ENCODE results near the gene NDOR1.
A peak's percentile ranks its signal among the peaks of the same experiment; 100 is the strongest.

Gene NDOR1

DNA sequence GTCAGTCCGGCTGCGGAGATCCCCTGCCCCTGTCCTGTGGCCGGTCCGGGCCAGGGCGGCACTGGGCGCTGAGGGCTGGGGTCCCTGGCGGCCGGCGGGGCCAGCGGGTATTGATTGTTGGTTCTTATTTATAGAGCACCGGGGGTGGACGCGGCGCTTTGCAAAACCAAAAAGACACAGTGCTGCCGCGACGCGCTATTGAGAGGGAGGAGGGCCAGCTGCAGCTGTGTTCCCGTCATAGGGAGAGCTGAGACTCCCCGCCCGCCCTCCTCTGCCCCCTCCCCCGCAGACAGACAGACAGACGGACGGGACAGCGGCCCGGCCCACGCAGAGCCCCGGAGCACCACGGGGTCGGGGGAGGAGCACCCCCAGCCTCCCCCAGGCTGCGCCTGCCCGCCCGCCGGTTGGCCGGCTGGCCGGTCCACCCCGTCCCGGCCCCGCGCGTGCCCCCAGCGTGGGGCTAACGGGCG, 38.2 kb upstream of the NDOR1 start:
- peak in 5 of 10 donors; percentile 46 to 91 (median 64) for DNase-seq
- intact Hi-C loops (cut with DNase I), result loop anchor here (5.0 kb wide), 1 partner anchor 35 kb away; no protein-coding TSS in a partner anchor

DNA sequence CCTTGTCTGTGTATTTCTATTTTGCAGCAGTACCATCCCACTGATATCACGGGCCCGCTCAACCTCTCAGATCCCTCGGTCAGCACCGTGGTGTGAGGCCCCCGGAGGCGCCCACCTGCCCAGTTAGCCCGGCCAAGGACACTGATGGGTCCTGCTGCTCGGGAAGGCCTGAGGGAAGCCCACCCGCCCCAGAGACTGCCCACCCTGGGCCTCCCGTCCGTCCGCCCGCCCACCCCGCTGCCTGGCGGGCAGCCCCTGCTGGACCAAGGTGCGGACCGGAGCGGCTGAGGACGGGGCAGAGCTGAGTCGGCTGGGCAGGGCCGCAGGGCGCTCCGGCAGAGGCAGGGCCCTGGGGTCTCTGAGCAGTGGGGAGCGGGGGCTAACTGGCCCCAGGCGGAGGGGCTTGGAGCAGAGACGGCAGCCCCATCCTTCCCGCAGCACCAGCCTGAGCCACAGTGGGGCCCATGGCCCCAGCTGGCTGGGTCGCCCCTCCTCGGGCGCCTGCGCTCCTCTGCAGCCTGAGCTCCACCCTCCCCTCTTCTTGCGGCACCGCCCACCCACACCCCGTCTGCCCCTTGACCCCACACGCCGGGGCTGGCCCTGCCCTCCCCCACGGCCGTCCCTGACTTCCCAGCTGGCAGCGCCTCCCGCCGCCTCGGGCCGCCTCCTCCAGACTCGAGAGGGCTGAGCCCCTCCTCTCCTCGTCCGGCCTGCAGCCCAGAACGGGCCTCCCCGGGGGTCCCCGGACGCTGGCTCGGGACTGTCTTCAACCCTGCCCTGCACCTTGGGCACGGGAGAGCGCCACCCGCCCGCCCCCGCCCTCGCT, 37.5 kb upstream of the NDOR1 start:
- intact Hi-C loops (cut with DNase I), result loop anchor here (5.0 kb wide), 1 partner anchor 36 kb away; no protein-coding TSS in a partner anchor
- peak in 1 of 10 donors; percentile 91 for DNase-seq

- peak in 5 of 10 donors; percentile 52 to 91 (median 57) for DNase-seq
Observed at GRCh38 chr9:137168573-137168903, 37.0 kb upstream of the NDOR1 start.

GRCh38 chr9:137168904-137169856, 36.3 kb upstream of the NDOR1 start:
- DNase-seq, result peak in 8 of 10 donors; percentile 58 to 95 (median 79)
- intact Hi-C loops (cut with DNase I), result loop anchor here (5.0 kb wide), 1 partner anchor 37 kb away; no protein-coding TSS in a partner anchor

More at GRCh38 chr9:137168573-137168903, 37.0 kb upstream of the NDOR1 start:
- intact Hi-C loops (cut with DNase I), result loop anchor here (5.0 kb wide), 1 partner anchor 36 kb away; no protein-coding TSS in a partner anchor

DNA sequence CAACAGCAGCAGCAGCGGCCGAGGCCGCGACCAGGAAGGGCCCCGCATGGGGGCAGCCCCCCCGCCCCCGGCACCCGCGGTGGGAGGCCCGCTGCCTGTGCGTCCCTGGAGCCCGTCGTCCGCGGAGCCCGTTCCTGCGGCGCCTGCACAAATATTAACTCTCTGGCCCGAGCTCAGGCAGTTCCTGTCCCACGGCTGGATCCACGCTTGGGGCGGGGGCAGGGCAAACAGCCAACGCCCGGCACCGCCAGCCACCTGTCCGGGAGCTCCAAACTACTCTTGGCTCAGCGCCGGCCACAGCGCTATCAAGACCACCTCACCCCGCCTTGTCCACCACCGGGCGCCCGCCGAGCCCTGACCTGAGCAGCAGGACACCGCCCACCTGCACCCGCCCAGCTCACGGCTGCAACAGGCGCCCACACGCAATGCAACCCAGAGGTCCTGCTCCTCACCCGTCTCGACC, 35.6 kb upstream of the NDOR1 start, which contains the start of gene LRRC26:
LRRC26 (minus strand) TSS at position 156 of the 463 bp plus-strand sequence; CDS start at position 48, 108 bp downstream.
- intact Hi-C loops (cut with DNase I), result loop anchor here (5.0 kb wide), 1 partner anchor 38 kb away; no protein-coding TSS in a partner anchor
- DNase-seq, result no peak

- intact Hi-C loops (cut with DNase I), result no loop called here
- DNase-seq, result no peak
Observed at GRCh38 chr9:137170486-137171148, 34.9 kb upstream of the NDOR1 start.

- no peak for DNase-seq
- intact Hi-C loops (cut with DNase I), result no loop called here
Observed at GRCh38 chr9:137171149-137171900, 34.2 kb upstream of the NDOR1 start.

GRCh38 chr9:137172901-137173795, 32.4 kb upstream of the NDOR1 start:
- no peak for DNase-seq
- intact Hi-C loops (cut with DNase I), result no loop called here

DNA sequence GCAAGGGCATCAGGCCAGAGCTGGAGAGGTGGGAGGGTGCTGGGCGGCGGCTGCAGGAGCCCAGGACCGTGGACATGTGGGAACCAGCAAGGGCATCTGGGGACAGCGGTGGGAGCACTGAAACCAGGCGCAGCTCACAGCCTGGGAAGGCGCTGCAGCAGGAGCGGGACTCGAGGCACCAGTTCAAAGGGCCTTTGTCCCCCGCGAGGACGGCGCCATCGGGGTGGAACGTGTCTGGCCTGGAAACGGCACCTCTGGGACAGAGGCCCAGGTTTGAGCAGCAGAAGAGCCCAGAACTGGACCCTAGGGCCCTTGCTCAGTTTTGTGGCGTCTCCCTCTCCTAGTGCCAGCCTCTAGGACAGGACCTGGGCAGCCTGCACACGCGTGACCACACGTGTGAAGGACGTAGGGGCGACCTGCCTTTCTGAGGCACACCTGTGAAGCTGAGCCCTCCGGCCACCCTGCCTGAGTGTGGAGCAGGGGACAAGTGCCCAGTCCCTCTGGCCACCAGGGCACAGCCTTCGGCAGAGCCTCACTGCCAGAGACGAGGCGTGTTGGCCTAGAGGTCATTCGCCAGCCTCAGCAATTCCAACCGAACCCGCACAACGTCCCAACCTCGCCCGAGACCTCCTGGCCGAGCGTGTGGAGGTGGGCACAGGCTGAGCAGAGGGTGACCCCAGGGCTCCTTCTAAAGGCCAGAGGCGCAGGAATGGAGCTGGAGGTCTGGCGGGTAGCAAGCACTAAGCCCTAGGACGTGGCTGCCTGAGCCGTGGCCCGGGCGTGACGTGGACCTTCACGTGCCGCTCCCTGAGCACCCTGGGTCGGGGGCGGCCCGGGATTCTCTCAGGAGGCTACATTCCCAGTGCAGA, 31.5 kb upstream of the NDOR1 start:
- DNase-seq, result no peak
- intact Hi-C loops (cut with DNase I), result no loop called here

DNA sequence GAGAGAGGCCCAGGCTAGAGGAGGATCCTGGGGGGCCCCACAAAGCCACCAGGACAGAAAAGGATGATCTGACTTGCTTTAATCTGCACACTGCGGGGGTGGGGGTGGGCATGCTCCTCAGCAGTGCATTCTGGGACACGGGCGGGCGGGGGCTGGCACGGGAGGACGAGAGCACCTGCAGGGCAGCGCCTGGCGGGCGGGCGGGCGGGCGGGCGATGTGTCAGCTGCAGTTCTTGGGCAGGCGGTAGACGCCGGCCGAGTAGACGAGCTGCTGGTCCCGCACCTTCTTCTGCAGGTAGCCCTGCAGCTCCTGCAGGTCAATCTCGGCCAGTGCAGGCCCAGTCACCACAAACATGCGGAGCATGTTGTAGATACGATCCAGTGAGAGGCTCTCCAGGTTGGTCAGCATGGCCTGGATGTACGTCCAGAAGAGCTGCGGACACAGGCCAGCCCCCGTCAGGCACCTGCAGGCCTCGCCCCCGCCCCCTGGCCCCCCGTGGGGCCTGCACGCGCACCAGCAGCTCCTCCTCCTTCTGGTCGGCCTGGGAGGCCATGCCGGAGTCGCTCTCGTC, 30.7 kb upstream of the NDOR1 start:
- no peak for DNase-seq
- intact Hi-C loops (cut with DNase I), result no loop called here

- intact Hi-C loops (cut with DNase I), result no loop called here
- DNase-seq, result no peak
Observed at GRCh38 chr9:137175345-137175961, 30.0 kb upstream of the NDOR1 start.

DNA sequence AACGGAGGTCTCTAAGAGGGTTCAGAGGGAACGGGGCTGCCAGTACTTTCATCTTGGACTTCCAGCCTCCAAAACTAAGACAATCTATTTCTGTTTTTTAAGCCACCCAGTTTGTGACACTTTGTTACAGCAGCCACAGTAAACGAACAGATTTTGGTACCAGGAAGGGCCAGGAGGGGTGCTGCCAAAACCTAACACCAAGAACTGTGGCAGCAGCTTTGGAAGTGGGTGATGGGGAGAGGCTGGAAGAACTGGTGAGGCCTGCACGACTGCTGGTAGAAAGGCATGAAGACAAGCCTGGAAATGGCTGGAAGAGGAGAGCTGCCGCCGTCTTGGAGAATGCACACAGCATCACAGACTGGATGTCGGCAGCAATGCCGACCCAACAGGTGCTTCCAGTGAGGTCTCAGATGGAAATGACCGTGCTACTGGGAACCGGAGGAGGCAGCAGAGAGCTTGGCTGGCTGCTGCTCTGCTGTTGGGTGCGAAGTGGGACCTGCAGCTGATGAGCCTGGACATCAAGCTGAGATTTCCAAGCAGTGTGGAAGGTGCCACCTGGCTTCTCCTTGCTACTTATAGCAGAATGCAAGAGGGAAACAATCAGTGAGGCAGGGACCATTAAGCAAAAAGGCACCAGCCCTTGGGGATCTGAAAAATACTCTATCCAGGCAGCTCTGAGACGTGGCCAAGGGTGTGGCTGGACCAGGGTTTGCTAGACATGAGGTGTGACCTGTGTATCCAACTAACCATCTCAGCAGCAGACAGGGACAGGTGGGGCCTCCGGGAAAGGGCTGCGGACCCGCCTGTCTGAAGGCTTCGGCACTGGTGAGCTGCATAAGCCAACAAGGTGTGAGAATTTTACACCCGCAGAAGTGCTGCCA, 29.0 kb upstream of the NDOR1 start:
- DNase-seq, result peak in 2 of 10 donors; percentile 52 to 56
- intact Hi-C loops (cut with DNase I), result no loop called here

GRCh38 chr9:137178201-137178938, 27.1 kb upstream of the NDOR1 start:
- intact Hi-C loops (cut with DNase I), result no loop called here
- DNase-seq, result no peak

DNA sequence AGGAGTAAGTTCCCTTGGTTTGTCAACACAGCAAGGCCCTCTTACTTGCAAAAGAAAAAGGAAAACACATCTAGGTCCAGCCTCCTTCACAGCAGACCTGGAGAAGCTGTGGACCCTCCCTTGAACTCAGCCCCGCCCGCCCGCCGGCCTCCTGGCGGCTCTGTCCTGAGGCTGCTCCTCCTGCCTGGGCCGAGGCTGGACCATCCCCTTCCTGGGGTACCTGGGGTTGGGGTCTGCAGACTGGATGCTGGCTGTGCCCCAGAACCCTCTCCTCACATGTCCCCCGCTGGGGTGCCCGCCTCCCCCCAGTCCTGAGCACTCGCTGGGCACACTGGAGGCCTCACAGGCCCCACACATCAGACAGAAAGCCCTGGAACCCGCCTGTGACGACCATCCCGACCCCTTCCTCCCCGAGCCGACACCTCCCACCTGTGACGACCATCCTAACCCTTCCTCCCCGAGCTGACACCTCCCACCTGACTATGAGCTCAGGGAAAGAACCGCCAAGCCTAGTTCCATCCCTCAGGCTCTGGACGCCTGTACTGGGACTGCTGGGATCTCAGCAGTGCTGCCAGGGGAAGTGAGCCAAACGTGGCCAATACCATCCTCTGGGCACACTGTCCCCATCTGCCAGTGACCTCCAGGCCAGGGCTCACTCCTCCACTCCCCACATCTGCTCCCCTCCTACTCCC, 26.4 kb upstream of the NDOR1 start:
- intact Hi-C loops (cut with DNase I), result no loop called here
- DNase-seq, result no peak
